ENCODE data around the gene FAM171A1.
"Not testable (repeated sequence)": the region's sequence is repeated elsewhere in the genome, so short reads cannot be mapped to it uniquely, and the experiment has no call there.

Gene FAM171A1

DNA sequence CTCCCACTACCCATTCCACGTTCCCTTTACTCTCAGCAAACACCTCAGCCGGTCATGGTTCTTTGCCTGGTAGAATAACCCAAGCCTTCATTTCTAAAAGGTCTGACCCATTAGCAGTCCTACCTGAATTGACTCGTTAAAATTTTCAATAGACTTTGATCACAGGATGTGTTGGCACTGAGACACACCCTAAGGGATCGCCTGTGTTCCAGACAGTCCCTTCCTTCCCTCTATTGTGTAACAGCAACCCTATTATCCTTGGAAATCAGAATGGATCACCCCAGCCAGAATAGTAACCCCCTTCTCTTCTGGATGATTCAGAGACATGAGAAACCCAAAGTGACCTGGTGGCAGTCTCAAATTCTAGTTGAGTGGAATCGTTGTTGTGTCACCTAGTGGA is 20.4 kb upstream of the FAM171A1 start:
- Histone ChIP-seq H2AFZ (ENCODE audit: low read depth, low read length) (no peak overlapping the region), H3K4me2 (ENCODE audit: low read length) (no peak overlapping the region), H4K20me1 (ENCODE audit: insufficient read depth, low read length) (no peaks in the 10 kb centered on the region), H3K27me3 (ENCODE audit: low read depth, low read length) (no peaks in the 10 kb centered on the region), H3K27ac (ENCODE audit: low read length) (no peak overlapping the region), H3K9ac (ENCODE audit: low read length) (no peak overlapping the region), H3K4me3 (ENCODE audit: low read length) (no peak overlapping the region), H3K36me3 (replicated peaks; ENCODE audit: low read depth, low read length) (no peaks in the 10 kb centered on the region), H3K79me2 (ENCODE audit: low read length) (no peaks in the 10 kb centered on the region), H3K4me1 (ENCODE audit: low read length) (no peaks in the 10 kb centered on the region), H3K9me3 (ENCODE audit: insufficient read depth, low read length) (no peaks in the 10 kb centered on the region)
- TF ChIP-seq, protein P1, sequence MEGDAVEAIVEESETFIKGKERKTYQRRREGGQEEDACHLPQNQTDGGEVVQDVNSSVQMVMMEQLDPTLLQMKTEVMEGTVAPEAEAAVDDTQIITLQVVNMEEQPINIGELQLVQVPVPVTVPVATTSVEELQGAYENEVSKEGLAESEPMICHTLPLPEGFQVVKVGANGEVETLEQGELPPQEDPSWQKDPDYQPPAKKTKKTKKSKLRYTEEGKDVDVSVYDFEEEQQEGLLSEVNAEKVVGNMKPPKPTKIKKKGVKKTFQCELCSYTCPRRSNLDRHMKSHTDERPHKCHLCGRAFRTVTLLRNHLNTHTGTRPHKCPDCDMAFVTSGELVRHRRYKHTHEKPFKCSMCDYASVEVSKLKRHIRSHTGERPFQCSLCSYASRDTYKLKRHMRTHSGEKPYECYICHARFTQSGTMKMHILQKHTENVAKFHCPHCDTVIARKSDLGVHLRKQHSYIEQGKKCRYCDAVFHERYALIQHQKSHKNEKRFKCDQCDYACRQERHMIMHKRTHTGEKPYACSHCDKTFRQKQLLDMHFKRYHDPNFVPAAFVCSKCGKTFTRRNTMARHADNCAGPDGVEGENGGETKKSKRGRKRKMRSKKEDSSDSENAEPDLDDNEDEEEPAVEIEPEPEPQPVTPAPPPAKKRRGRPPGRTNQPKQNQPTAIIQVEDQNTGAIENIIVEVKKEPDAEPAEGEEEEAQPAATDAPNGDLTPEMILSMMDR (IDR thresholded peaks at IDR 0.05; ENCODE audit: low read depth, low read length): no peak
- TF ChIP-seq EZH2phosphoT487 (IDR thresholded peaks at IDR 0.05; ENCODE audit: low read depth): no peak

DNA sequence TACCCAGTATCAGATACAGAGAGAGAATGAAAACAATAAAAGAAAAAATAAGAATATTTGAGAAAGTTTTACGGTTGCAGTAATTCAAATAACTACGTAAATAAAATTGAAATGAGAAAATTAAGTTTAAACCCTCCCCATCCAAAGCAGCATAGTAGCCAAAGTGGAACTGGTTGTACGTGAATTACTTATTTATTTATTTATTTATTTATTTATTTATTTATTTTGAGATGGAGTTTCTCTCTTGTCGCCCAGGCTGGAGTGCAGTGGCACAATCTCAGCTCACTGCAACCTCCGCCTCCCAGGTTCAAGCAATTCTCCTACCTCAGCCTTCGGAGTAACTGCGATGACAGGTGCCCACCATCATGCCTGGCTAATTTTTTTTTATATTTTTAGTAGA is 17.1 kb upstream of the FAM171A1 start:
- H2AFZ ChIP-seq (ENCODE audit: low read depth, low read length); H3K9me3 ChIP-seq (ENCODE audit: insufficient read depth, low read length); H3K27ac ChIP-seq (ENCODE audit: low read length); H3K36me3 ChIP-seq (replicated peaks; ENCODE audit: low read depth, low read length); H3K4me3 ChIP-seq (ENCODE audit: low read length); H3K4me1 ChIP-seq (ENCODE audit: low read length); H3K4me2 ChIP-seq (ENCODE audit: low read length); H4K20me1 ChIP-seq (ENCODE audit: insufficient read depth, low read length); H3K79me2 ChIP-seq (ENCODE audit: low read length); H3K27me3 ChIP-seq (ENCODE audit: low read depth, low read length); H3K9ac ChIP-seq (ENCODE audit: low read length): not testable (repeated sequence)

DNA sequence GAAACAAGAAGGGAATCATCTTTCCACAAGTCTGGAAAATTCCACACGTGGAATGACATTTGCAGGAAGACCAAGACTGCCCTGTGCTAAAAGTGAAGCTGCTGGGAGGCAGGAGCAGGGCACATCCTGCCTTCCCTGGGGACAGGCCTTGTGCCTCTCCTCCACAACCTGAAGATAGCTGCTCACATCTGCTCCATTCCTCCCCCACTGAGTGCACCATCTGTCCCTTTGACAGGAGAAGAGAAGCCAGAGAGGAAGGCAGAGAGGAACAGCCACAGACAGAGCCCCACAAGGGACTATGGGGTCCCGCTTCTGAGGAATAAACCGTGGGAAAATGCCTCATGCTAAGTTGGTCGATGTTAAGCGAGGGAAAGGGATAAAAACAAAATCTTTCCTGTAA is 15.9 kb upstream of the FAM171A1 start:
- no peak overlapping the region for H2AFZ ChIP-seq (ENCODE audit: low read depth, low read length)
- TF ChIP-seq, protein P1 (IDR thresholded peaks at IDR 0.05; ENCODE audit: low read depth, low read length): no peak
- no peak for TF ChIP-seq EZH2phosphoT487 (IDR thresholded peaks at IDR 0.05; ENCODE audit: low read depth)

DNA sequence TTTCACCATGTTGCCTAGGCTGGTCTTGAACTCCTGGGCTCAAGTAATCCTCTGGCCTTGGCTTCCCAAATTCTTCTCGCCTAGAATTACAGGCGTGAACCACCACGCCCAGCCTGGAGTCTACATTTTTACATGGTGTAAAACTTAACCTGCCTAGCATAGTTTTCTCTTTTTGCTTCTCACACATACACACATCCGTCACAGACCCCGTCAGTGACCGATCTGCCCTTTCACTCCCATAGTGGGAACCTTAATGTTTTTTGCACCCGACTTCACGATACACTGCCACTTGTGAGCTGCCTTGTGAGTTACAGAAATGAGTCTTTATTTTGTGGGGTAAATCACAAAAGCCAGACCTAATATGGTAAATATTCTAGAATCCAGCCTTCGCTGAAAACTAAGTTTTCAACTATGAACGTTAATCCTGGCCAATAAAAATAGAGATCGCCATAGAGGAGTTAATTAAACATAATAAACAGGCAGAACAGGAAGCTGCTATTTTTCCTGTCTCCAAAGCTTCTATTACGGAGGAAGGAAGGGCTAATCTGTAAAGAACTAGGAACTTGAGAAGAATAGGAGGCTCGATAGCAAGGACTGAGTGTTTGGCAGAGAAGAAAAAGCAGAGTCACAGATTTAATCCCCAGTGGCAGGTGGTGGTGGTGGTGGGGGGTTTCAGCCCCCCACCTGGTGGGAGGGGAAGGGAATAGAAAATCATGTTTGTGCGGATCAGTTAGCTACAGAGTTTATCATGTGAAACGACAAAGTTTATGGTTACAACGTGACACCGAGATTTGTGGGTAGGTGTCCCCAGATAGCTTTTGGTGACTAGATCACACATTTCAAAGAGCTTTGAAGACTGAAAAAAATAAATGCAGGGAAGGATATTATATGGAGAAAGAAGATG is 14.7 kb upstream of the FAM171A1 start:
- Histone ChIP-seq H3K27ac (ENCODE audit: low read length) (no peak overlapping the region), H2AFZ (ENCODE audit: low read depth, low read length) (no peak overlapping the region), H4K20me1 (ENCODE audit: insufficient read depth, low read length) (no peaks in the 10 kb centered on the region), H3K27me3 (ENCODE audit: low read depth, low read length) (no peaks in the 10 kb centered on the region), H3K79me2 (ENCODE audit: low read length) (no peaks in the 10 kb centered on the region), H3K4me2 (ENCODE audit: low read length) (no peak overlapping the region), H3K4me3 (ENCODE audit: low read length) (no peak overlapping the region), H3K36me3 (replicated peaks; ENCODE audit: low read depth, low read length) (no peaks in the 10 kb centered on the region), H3K4me1 (ENCODE audit: low read length) (no peaks in the 10 kb centered on the region), H3K9me3 (ENCODE audit: insufficient read depth, low read length) (no peaks in the 10 kb centered on the region), H3K9ac (ENCODE audit: low read length) (no peak overlapping the region)
- TF ChIP-seq EZH2phosphoT487 (IDR thresholded peaks at IDR 0.05; ENCODE audit: low read depth): no peak
- TF ChIP-seq, protein P1 (IDR thresholded peaks at IDR 0.05; ENCODE audit: low read depth, low read length): no peak

More for the DNA sequence above, 15.9 kb upstream of the FAM171A1 start:
- Histone ChIP-seq H3K79me2 (ENCODE audit: low read length) (no peaks in the 10 kb centered on the region), H3K36me3 (replicated peaks; ENCODE audit: low read depth, low read length) (no peaks in the 10 kb centered on the region), H3K27me3 (ENCODE audit: low read depth, low read length) (no peaks in the 10 kb centered on the region), H4K20me1 (ENCODE audit: insufficient read depth, low read length) (no peaks in the 10 kb centered on the region), H3K27ac (ENCODE audit: low read length) (no peak overlapping the region), H3K4me3 (ENCODE audit: low read length) (no peak overlapping the region), H3K4me1 (ENCODE audit: low read length) (no peaks in the 10 kb centered on the region), H3K9me3 (ENCODE audit: insufficient read depth, low read length) (no peaks in the 10 kb centered on the region), H3K4me2 (ENCODE audit: low read length) (no peak overlapping the region), H3K9ac (ENCODE audit: low read length) (no peak overlapping the region)

Data from OCI-LY3 (cell line).